HepG2 (cell line): ENCODE measurements around the gene RSF1.

Experiments used
- ELF1 ChIP-seq: sonication (generic); formaldehyde crosslinking; IDR thresholded peaks from 2 replicates; pipeline ENCODE4 v1.4.0; 2020; ENCODE audit warnings: missing genetic modification reagents
- HNF4G ChIP-seq, 2 experiments: sonication (generic) in 1 of 2; formaldehyde crosslinking in 1 of 2; IDR thresholded peaks; 2 replicates each; pipeline versions ENCODE4 v1.4.0 to v1.6.1; 2011 to 2020; ENCODE audit warnings: borderline replicate concordance in 2 of 2, low read depth in 2 of 2, mild to moderate bottlenecking in 2 of 2, low read length in 1 of 2, missing genetic modification reagents in 1 of 2, moderate library complexity in 1 of 2
- IRF9 ChIP-seq: sonication (generic); formaldehyde crosslinking; IDR thresholded peaks from 2 replicates; pipeline ENCODE4 v1.8.0; 2022; ENCODE audit warnings: missing genetic modification reagents, mild to moderate bottlenecking, borderline replicate concordance
- JUND ChIP-seq: sonication (generic); formaldehyde crosslinking; IDR thresholded peaks from 2 replicates; pipeline ENCODE4 v1.8.0; 2022; ENCODE audit warnings: mild to moderate bottlenecking, missing genetic modification reagents
- MAX ChIP-seq: IDR thresholded peaks from 2 replicates; pipeline ENCODE4 v1.6.1; 2012; ENCODE audit warnings: inconsistent platforms
- RAD51 ChIP-seq: fragments of 450-650 bp; IDR thresholded peaks from 2 replicates; pipeline ENCODE4 v1.6.1; 2016; ENCODE audit warnings: borderline replicate concordance
- SRSF1 ChIP-seq: fragments of 200-400 bp; formaldehyde crosslinking; optimal IDR thresholded peaks from 2 replicates; pipeline ENCODE3; 2017; ENCODE audit warnings: mild to moderate bottlenecking, low read depth, low read length, moderate library complexity
- ZNF335 ChIP-seq: sonication (generic); formaldehyde crosslinking; IDR thresholded peaks from 2 replicates; pipeline ENCODE4 v1.4.0; 2020; ENCODE audit warnings: missing genetic modification reagents
- ZNF615 ChIP-seq: sonication (generic); formaldehyde crosslinking; IDR thresholded peaks from 2 replicates; pipeline ENCODE4 v1.5.0; 2020; ENCODE audit warnings: mild to moderate bottlenecking, missing genetic modification reagents, borderline replicate concordance
- TF ChIP-seq, protein P1 (sequence below): sonication (generic); formaldehyde crosslinking; IDR thresholded peaks from 2 replicates; pipeline ENCODE4 v1.5.0; 2020; ENCODE audit warnings: mild to moderate bottlenecking, missing genetic modification reagents, moderate library complexity
- TF ChIP-seq, protein P2 (sequence below): IDR thresholded peaks from 2 replicates; pipeline ENCODE4 v1.6.1; 2016; ENCODE audit warnings: mild to moderate bottlenecking, missing biosample characterization, missing genetic modification reagents
- TF ChIP-seq, protein P3 (sequence below): sonication (generic); formaldehyde crosslinking; IDR thresholded peaks from 2 replicates; pipeline ENCODE4 v1.4.0; 2020; ENCODE audit warnings: low read depth, mild to moderate bottlenecking, missing genetic modification reagents

GRCh38 chr11:77730789-77731188 lies 89.7 kb downstream of the RSF1 start:
- no peak for TF ChIP-seq ZNF335 (CRISPR knock-in tag)
- TF ChIP-seq, protein P1, sequence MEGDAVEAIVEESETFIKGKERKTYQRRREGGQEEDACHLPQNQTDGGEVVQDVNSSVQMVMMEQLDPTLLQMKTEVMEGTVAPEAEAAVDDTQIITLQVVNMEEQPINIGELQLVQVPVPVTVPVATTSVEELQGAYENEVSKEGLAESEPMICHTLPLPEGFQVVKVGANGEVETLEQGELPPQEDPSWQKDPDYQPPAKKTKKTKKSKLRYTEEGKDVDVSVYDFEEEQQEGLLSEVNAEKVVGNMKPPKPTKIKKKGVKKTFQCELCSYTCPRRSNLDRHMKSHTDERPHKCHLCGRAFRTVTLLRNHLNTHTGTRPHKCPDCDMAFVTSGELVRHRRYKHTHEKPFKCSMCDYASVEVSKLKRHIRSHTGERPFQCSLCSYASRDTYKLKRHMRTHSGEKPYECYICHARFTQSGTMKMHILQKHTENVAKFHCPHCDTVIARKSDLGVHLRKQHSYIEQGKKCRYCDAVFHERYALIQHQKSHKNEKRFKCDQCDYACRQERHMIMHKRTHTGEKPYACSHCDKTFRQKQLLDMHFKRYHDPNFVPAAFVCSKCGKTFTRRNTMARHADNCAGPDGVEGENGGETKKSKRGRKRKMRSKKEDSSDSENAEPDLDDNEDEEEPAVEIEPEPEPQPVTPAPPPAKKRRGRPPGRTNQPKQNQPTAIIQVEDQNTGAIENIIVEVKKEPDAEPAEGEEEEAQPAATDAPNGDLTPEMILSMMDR (CRISPR knock-in tag), result no peak
- TF ChIP-seq, protein P2, sequence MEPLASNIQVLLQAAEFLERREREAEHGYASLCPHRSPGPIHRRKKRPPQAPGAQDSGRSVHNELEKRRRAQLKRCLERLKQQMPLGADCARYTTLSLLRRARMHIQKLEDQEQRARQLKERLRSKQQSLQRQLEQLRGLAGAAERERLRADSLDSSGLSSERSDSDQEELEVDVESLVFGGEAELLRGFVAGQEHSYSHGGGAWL (CRISPR knock-in tag), result no peak
- no peak for TF ChIP-seq SRSF1
- no peak for TF ChIP-seq RAD51
- no peak for TF ChIP-seq ELF1 (CRISPR knock-in tag)
- TF ChIP-seq, protein P3, sequence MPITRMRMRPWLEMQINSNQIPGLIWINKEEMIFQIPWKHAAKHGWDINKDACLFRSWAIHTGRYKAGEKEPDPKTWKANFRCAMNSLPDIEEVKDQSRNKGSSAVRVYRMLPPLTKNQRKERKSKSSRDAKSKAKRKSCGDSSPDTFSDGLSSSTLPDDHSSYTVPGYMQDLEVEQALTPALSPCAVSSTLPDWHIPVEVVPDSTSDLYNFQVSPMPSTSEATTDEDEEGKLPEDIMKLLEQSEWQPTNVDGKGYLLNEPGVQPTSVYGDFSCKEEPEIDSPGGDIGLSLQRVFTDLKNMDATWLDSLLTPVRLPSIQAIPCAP, result no peak
- no peak for TF ChIP-seq HNF4G (IDR thresholded peaks at IDR 0.05; ENCODE audit: borderline replicate concordance, low read depth, low read length)
- no peak for TF ChIP-seq HNF4G (CRISPR knock-in tag; IDR thresholded peaks at IDR 0.05; ENCODE audit: borderline replicate concordance, low read depth)
- no peak for TF ChIP-seq MAX
- TF ChIP-seq IRF9 (CRISPR knock-in tag), result no peak
- TF ChIP-seq JUND (CRISPR knock-in tag), result no peak
- no peak for TF ChIP-seq ZNF615 (CRISPR knock-in tag)
